DND-41 (cell line): Measurements from ENCODE around the gene TOR1A.
A peak's percentile ranks its signal among the peaks of the same experiment; 100 is the strongest.
"Not testable (repeated sequence)": the region's sequence is repeated elsewhere in the genome, so short reads cannot be mapped to it uniquely, and the experiment has no call there.

Experiments used
- ATAC-seq: fragments of 200-7000 bp; cut with Tn5 transposase; 3 replicates; pipeline ENCODE4 v1.9.1; 2021; ENCODE audit warnings: low read depth; ENCODE audit not compliant: insufficient read depth
- DNase-seq: peaks from one replicate; pipeline ENCODE4 v3.0.0-alpha.2; 2020
- H2AFZ ChIP-seq: 2 replicates; pipeline ENCODE4 v1.6.0; 2012; ENCODE audit warnings: low read depth, low read length
- H3K27ac ChIP-seq: 2 replicates; pipeline ENCODE4 v1.5.1; 2012; ENCODE audit warnings: low read length, inconsistent platforms
- H3K27me3 ChIP-seq: fragments of 200-600 bp; sonication (generic); 2 replicates; pipeline ENCODE4 v1.6.0; 2012; ENCODE audit warnings: low read length, mild to moderate bottlenecking, inconsistent platforms; ENCODE audit not compliant: insufficient read depth, poor library complexity
- H3K36me3 ChIP-seq: 2 replicates; pipeline ENCODE4 v1.5.1; 2012; ENCODE audit warnings: low read length, inconsistent platforms; ENCODE audit not compliant: insufficient read depth
- H3K4me1 ChIP-seq: 2 replicates; pipeline ENCODE4 v1.5.1; 2012; ENCODE audit warnings: mild to moderate bottlenecking, low read length; ENCODE audit not compliant: insufficient read depth
- H3K4me2 ChIP-seq: 2 replicates; pipeline ENCODE4 v1.6.0; 2012; ENCODE audit warnings: mild to moderate bottlenecking, moderate library complexity, low read length, inconsistent platforms; ENCODE audit not compliant: insufficient read depth
- H3K4me3 ChIP-seq, 2 experiments: fragments of 200-600 bp in 1 of 2; shearing (Covaris generic) in 1 of 2; 2 replicates each; pipeline ENCODE4 v1.5.1; 2012 to 2016; ENCODE audit warnings: inconsistent platforms in 2 of 2, low read length in 2 of 2, mild to moderate bottlenecking in 2 of 2, low read depth in 1 of 2, moderate library complexity in 1 of 2
- H3K79me2 ChIP-seq: 2 replicates; pipeline ENCODE4 v1.6.0; 2012; ENCODE audit warnings: low read length, inconsistent platforms; ENCODE audit not compliant: insufficient read depth
- H3K9ac ChIP-seq: 2 replicates; pipeline ENCODE4 v1.6.0; 2012; ENCODE audit warnings: low read depth, mild to moderate bottlenecking, inconsistent platforms, low read length, moderate library complexity
- H3K9me3 ChIP-seq: 2 replicates; pipeline ENCODE4 v1.5.1; 2012; ENCODE audit warnings: low read length, moderate library complexity, mild to moderate bottlenecking, inconsistent platforms; ENCODE audit not compliant: insufficient read depth, severe bottlenecking
- H4K20me1 ChIP-seq: 2 replicates; pipeline ENCODE4 v1.6.0; 2012; ENCODE audit warnings: low read length; ENCODE audit not compliant: insufficient read depth
- EZH2 ChIP-seq: IDR thresholded peaks from 3 replicates; pipeline ENCODE4 v1.6.1; 2012; ENCODE audit warnings: borderline replicate concordance, low read depth, mild to moderate bottlenecking, moderate library complexity, low read length, inconsistent platforms; ENCODE audit not compliant: severe bottlenecking
- TF ChIP-seq, protein P1 (sequence below): IDR thresholded peaks from 2 replicates; pipeline ENCODE4 v1.5.1; 2012; ENCODE audit warnings: borderline replicate concordance, low read length, moderate library complexity, mild to moderate bottlenecking; ENCODE audit not compliant: poor library complexity, severe bottlenecking; ENCODE audit errors: extremely low read depth

Gene TOR1A

DNA sequence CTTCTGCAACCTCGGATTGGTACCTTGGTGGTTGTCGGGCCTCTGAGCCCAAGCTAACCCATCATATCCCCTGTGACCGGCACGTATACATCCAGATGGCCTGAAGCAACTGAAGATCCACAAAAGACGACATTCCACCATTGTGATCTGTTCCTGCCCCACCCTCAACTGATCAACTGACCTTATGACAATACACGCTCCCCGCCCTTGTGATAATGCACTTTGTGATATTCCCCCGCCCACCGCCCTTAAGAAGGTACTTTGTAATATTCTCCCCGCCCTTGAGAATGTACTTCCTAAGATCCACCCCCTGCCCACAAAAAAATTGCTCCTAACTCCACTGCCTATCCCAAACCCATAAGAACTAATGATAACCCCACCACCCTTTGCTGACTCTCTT lies 37.5 kb downstream of the TOR1A start:
- Histone ChIP-seq H3K27me3 (no peaks in the 10 kb centered on the region), H3K4me2 (no peak overlapping the region), H3K36me3 (no peaks in the 10 kb centered on the region), H3K4me3 (no peak overlapping the region), H3K79me2 (no peaks in the 10 kb centered on the region), H4K20me1 (no peaks in the 10 kb centered on the region), H2AFZ (no peak overlapping the region), H3K9me3 (no peaks in the 10 kb centered on the region), H3K9ac (no peak overlapping the region), H3K4me1 (no peaks in the 10 kb centered on the region), H3K27ac (no peak overlapping the region)
- no peak for TF ChIP-seq EZH2
- TF ChIP-seq, protein P1, sequence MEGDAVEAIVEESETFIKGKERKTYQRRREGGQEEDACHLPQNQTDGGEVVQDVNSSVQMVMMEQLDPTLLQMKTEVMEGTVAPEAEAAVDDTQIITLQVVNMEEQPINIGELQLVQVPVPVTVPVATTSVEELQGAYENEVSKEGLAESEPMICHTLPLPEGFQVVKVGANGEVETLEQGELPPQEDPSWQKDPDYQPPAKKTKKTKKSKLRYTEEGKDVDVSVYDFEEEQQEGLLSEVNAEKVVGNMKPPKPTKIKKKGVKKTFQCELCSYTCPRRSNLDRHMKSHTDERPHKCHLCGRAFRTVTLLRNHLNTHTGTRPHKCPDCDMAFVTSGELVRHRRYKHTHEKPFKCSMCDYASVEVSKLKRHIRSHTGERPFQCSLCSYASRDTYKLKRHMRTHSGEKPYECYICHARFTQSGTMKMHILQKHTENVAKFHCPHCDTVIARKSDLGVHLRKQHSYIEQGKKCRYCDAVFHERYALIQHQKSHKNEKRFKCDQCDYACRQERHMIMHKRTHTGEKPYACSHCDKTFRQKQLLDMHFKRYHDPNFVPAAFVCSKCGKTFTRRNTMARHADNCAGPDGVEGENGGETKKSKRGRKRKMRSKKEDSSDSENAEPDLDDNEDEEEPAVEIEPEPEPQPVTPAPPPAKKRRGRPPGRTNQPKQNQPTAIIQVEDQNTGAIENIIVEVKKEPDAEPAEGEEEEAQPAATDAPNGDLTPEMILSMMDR: no peak
- DNase-seq (no peak), ATAC-seq (no peak)

DNA sequence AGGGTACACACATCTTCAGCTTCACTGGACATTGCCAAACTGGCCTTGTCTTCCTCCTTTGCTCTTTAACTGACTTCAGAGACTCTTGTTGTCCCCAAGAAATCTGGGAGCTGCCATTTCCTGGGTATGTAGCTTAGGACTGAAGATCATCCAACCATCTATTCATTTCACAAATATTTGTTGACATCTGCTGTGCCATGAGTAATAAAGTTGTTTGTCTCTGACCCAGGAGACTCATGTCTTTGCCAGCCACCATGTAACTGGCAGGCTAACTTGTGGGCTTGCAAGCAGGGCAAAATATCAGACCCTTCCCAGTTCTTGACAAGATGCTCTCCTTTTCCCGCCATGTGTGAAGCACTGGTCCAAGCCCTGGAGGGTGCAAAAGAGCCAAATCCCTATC lies 38.1 kb downstream of the TOR1A start:
- Histone ChIP-seq H3K9me3 (no peaks in the 10 kb centered on the region), H2AFZ (no peak overlapping the region), H3K79me2 (no peaks in the 10 kb centered on the region), H3K4me1 (no peaks in the 10 kb centered on the region), H3K4me2 (no peak overlapping the region), H3K9ac (no peak overlapping the region), H3K4me3 (no peak overlapping the region), H3K36me3 (no peaks in the 10 kb centered on the region), H4K20me1 (no peaks in the 10 kb centered on the region), H3K27me3 (no peaks in the 10 kb centered on the region), H3K27ac (no peak overlapping the region)
- TF ChIP-seq, protein P1: no peak
- TF ChIP-seq EZH2: no peak
- DNase-seq: no peak
- no peak for ATAC-seq

- not testable (repeated sequence) for H2AFZ ChIP-seq, H3K4me3 ChIP-seq, H3K27ac ChIP-seq, H3K9me3 ChIP-seq, H3K4me2 ChIP-seq, H3K9ac ChIP-seq, H3K79me2 ChIP-seq, DNase-seq, H3K4me1 ChIP-seq, H3K36me3 ChIP-seq, H3K27me3 ChIP-seq, H4K20me1 ChIP-seq, ATAC-seq
These were observed 39.0 kb downstream of the TOR1A start for GRCh38 chr9:129784970-129785369.

DNA sequence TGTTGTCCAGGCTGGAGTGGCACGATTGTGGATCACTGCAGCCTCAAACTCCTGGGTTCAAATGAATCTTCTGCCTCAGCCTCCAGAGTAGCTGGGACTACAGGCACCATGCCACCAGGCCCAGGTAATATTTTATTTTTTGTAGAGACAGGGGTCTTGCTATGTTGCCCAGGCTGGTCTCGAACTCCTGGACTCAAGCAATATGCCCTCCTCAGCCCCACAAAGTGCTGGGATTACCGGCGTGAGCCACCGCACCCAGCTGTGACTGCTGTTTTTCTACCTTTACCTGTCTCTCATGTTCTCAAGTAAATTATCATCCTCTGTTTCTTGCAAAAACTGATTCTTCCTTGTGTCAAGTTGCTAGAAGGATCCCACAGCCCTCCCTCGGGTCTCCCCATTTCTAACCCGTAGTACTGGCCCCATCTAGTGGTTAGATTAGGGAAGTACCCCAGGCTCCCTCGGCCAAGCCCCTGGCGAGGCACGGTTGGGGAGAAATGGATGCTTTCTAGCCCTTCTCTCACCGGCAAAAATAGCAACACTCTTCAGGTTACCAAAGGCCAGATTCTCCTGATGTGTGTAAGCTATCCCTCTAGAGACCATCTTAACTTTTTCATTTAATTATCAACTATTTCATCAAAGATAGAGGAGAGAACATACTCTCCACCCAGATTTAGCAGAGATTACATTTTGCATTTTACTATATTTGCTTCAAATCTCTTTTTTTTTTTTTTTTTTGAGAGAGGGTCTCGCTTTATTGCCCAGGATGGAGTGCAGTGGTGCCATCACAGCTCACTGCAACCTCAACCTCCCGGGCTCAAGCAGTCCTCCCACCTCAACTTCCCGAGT lies 40.2 kb downstream of the TOR1A start:
- no peaks in the 10 kb centered on the region for H3K36me3 ChIP-seq
- no peaks in the 10 kb centered on the region for H4K20me1 ChIP-seq
- H3K27me3 ChIP-seq: peaks cover 4% of the 10 kb centered on the region
- H3K9ac ChIP-seq: no peak overlapping the region
- H3K4me1 ChIP-seq: no peaks in the 10 kb centered on the region
- DNase-seq (peak; percentile 72), ATAC-seq (peak; percentile 95)
- TF ChIP-seq, protein P1: peak; percentile 87
- no peak for TF ChIP-seq EZH2
- no peak overlapping the region for H3K4me3 ChIP-seq
- no peak overlapping the region for H3K4me2 ChIP-seq
- H3K9me3 ChIP-seq: no peaks in the 10 kb centered on the region
- H3K79me2 ChIP-seq: no peaks in the 10 kb centered on the region
- no peak overlapping the region for H3K27ac ChIP-seq
- H2AFZ ChIP-seq: no peak overlapping the region
